ENCODE measurements around the gene DUSP14. TPM values are rescaled to one million over a fixed set of nuclear protein-coding genes. Genes with fewer than 3 reads are reported as not detected.

DUSP14 gene
- total RNA-seq, 2 donors from 2014 or later: 17.0 to 22.8 TPM

GRCh38 chr17:37517881-37518280 lies 28.2 kb downstream of the DUSP14 start:
- no peaks in the 10 kb centered on the region for H3K27me3 Mint-ChIP-seq (ENCODE audit: insufficient read depth)

DNA sequence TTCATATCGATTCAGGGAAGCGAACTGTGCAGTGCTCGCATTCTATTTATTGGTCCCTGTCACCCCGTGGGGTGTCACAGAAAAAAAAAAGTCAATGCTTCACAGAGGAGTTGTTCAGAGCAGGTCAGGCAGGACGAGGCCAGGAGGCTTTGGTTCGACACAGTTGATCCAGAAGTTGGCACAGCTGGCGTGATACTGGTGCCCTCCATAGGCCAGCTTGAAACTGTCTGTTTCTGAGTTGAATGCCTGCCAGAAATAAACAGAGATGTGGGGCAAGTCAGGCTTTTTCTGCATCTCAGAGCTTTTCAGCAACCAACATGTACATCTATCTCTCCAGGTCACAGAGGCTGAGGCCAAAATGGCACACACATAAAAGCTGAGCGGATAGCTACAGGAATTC lies 29.1 kb downstream of the DUSP14 start:
- peak overlapping the region; percentile 4 for H3K27ac Mint-ChIP-seq
- 95 to 96% methylated on average over 7 to 8 of the region's 8 CpGs for WGBS, 2 experiments (ENCODE audit: insufficient coverage in 1 of 2, insufficient read length in 1 of 2)
- Histone ChIP-seq H3K9me3 (ENCODE audit: control insufficient read depth, low read length) (no peaks in the 10 kb centered on the region), H3K4me1 (ENCODE audit: control insufficient read depth, insufficient read depth, low read length) (peaks cover 9% of the 10 kb centered on the region), H3K36me3 (ENCODE audit: control insufficient read depth, insufficient read depth, low read length) (peaks cover 61% of the 10 kb centered on the region), H3K27me3 (ENCODE audit: control insufficient read depth, insufficient read depth, low read length, poor library complexity, severe bottlenecking) (no peaks in the 10 kb centered on the region), H3K27ac (ENCODE audit: low read depth, low read length) (no peak overlapping the region), H3K9ac (ENCODE audit: extremely low read depth, low read length, poor library complexity, severe bottlenecking) (no peak overlapping the region), H3K4me3 (ENCODE audit: low read length) (no peak overlapping the region)
- no peak overlapping the region for H3K4me3 Mint-ChIP-seq
- no peak for DNase-seq
- peaks cover 16% of the 10 kb centered on the region for H3K4me1 Mint-ChIP-seq
- no peaks in the 10 kb centered on the region for H3K9me3 Mint-ChIP-seq
- TF ChIP-seq, protein P1, sequence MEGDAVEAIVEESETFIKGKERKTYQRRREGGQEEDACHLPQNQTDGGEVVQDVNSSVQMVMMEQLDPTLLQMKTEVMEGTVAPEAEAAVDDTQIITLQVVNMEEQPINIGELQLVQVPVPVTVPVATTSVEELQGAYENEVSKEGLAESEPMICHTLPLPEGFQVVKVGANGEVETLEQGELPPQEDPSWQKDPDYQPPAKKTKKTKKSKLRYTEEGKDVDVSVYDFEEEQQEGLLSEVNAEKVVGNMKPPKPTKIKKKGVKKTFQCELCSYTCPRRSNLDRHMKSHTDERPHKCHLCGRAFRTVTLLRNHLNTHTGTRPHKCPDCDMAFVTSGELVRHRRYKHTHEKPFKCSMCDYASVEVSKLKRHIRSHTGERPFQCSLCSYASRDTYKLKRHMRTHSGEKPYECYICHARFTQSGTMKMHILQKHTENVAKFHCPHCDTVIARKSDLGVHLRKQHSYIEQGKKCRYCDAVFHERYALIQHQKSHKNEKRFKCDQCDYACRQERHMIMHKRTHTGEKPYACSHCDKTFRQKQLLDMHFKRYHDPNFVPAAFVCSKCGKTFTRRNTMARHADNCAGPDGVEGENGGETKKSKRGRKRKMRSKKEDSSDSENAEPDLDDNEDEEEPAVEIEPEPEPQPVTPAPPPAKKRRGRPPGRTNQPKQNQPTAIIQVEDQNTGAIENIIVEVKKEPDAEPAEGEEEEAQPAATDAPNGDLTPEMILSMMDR (conservative IDR thresholded peaks at IDR 0.05): no peak
- H3K36me3 Mint-ChIP-seq (ENCODE audit: low read depth): peaks cover 48% of the 10 kb centered on the region
- no peaks in the 10 kb centered on the region for H3K27me3 Mint-ChIP-seq (ENCODE audit: insufficient read depth)

More at GRCh38 chr17:37517881-37518280, 28.2 kb downstream of the DUSP14 start:
- DNase-seq: no peak
- Histone ChIP-seq H3K4me3 (ENCODE audit: low read length) (no peak overlapping the region), H3K36me3 (ENCODE audit: control insufficient read depth, insufficient read depth, low read length) (peaks cover 61% of the 10 kb centered on the region), H3K9ac (ENCODE audit: extremely low read depth, low read length, poor library complexity, severe bottlenecking) (no peak overlapping the region), H3K9me3 (ENCODE audit: control insufficient read depth, low read length) (no peaks in the 10 kb centered on the region), H3K27ac (ENCODE audit: low read depth, low read length) (no peak overlapping the region), H3K4me1 (ENCODE audit: control insufficient read depth, insufficient read depth, low read length) (peaks cover 14% of the 10 kb centered on the region), H3K27me3 (ENCODE audit: control insufficient read depth, insufficient read depth, low read length, poor library complexity, severe bottlenecking) (no peaks in the 10 kb centered on the region)
- no peak overlapping the region for H3K4me3 Mint-ChIP-seq
- TF ChIP-seq, protein P1 (conservative IDR thresholded peaks at IDR 0.05): no peak
- 95% methylated on average over 4 of the region's 4 CpGs for WGBS, 2 experiments (ENCODE audit: insufficient coverage in 1 of 2, insufficient read length in 1 of 2)
- no peaks in the 10 kb centered on the region for H3K9me3 Mint-ChIP-seq
- H3K36me3 Mint-ChIP-seq (ENCODE audit: low read depth): peaks cover 52% of the 10 kb centered on the region
- peaks cover 24% of the 10 kb centered on the region for H3K4me1 Mint-ChIP-seq
- no peak overlapping the region for H3K27ac Mint-ChIP-seq

- Histone ChIP-seq H3K9me3 (ENCODE audit: control insufficient read depth, low read length) (no peaks in the 10 kb centered on the region), H3K9ac (ENCODE audit: extremely low read depth, low read length, poor library complexity, severe bottlenecking) (no peak overlapping the region), H3K27me3 (ENCODE audit: control insufficient read depth, insufficient read depth, low read length, poor library complexity, severe bottlenecking) (no peaks in the 10 kb centered on the region), H3K4me1 (ENCODE audit: control insufficient read depth, insufficient read depth, low read length) (peaks cover 5% of the 10 kb centered on the region), H3K36me3 (ENCODE audit: control insufficient read depth, insufficient read depth, low read length) (peaks cover 63% of the 10 kb centered on the region), H3K27ac (ENCODE audit: low read depth, low read length) (no peak overlapping the region), H3K4me3 (ENCODE audit: low read length) (no peak overlapping the region)
- Mint-ChIP-seq H3K4me3 (no peak overlapping the region), H3K9me3 (no peaks in the 10 kb centered on the region), H3K36me3 (ENCODE audit: low read depth) (peaks cover 49% of the 10 kb centered on the region), H3K4me1 (peaks cover 12% of the 10 kb centered on the region), H3K27ac (no peak overlapping the region), H3K27me3 (ENCODE audit: insufficient read depth) (no peaks in the 10 kb centered on the region)
- DNase-seq: peak; percentile 26
- TF ChIP-seq, protein P1 (conservative IDR thresholded peaks at IDR 0.05): no peak
- 89 to 97% methylated on average over 5 of the region's 5 CpGs for WGBS, 2 experiments (ENCODE audit: insufficient coverage in 1 of 2, insufficient read length in 1 of 2)
These were observed 29.7 kb downstream of the DUSP14 start for GRCh38 chr17:37519251-37519985.

Measured in endodermal cell (in vitro differentiated cells).